Measurements from ENCODE around the gene TRPM3. TPM values are rescaled to one million over a fixed set of nuclear protein-coding genes. Genes with fewer than 3 reads are reported as not detected.

Gene TRPM3
- total RNA-seq, 2 donors from 2014 or later, result not detected

GRCh38 chr9:70616228-70616990 is 505.0 kb downstream of the TRPM3 start:
- no peaks in the 10 kb centered on the region for H3K9me3 ChIP-seq (ENCODE audit: control insufficient read depth, low read length, poor library complexity, severe bottlenecking)
- Mint-ChIP-seq H3K27ac (no peak overlapping the region), H3K4me3 (no peak overlapping the region), H3K27me3 (peaks cover 23% of the 10 kb centered on the region), H3K4me1 (no peaks in the 10 kb centered on the region), H3K36me3 (ENCODE audit: low read depth) (no peaks in the 10 kb centered on the region)
- ATAC-seq, result no peak
- DNase-seq, result no peak

- DNase-seq (no peak), ATAC-seq (no peak)
- no peaks in the 10 kb centered on the region for H3K9me3 ChIP-seq (ENCODE audit: control insufficient read depth, low read length, poor library complexity, severe bottlenecking)
- Mint-ChIP-seq H3K27me3 (peaks cover 24% of the 10 kb centered on the region), H3K4me3 (no peak overlapping the region), H3K4me1 (no peaks in the 10 kb centered on the region), H3K36me3 (ENCODE audit: low read depth) (no peaks in the 10 kb centered on the region), H3K27ac (no peak overlapping the region)
These were observed 505.8 kb downstream of the TRPM3 start for GRCh38 chr9:70615464-70616138.

- no peaks in the 10 kb centered on the region for H3K9me3 ChIP-seq (ENCODE audit: control insufficient read depth, low read length, poor library complexity, severe bottlenecking)
- Mint-ChIP-seq H3K27ac (no peak overlapping the region), H3K4me3 (no peak overlapping the region), H3K27me3 (peaks cover 24% of the 10 kb centered on the region), H3K4me1 (no peaks in the 10 kb centered on the region), H3K36me3 (ENCODE audit: low read depth) (no peaks in the 10 kb centered on the region)
- ATAC-seq (no peak), DNase-seq (no peak)
These were observed 506.5 kb downstream of the TRPM3 start for GRCh38 chr9:70614786-70615463.

- no peak overlapping the region for H3K4me3 Mint-ChIP-seq
- no peaks in the 10 kb centered on the region for H3K9me3 ChIP-seq (ENCODE audit: control insufficient read depth, low read length, poor library complexity, severe bottlenecking)
- no peak overlapping the region for H3K27ac Mint-ChIP-seq
- peaks cover 24% of the 10 kb centered on the region for H3K27me3 Mint-ChIP-seq
- no peaks in the 10 kb centered on the region for H3K4me1 Mint-ChIP-seq
- ATAC-seq (no peak), DNase-seq (no peak)
- H3K36me3 Mint-ChIP-seq (ENCODE audit: low read depth), result no peaks in the 10 kb centered on the region
These were observed 508.2 kb downstream of the TRPM3 start for GRCh38 chr9:70613024-70613768.

- H3K27ac Mint-ChIP-seq, result no peak overlapping the region
- no peak for DNase-seq
- no peak overlapping the region for H3K4me3 Mint-ChIP-seq
- H3K36me3 Mint-ChIP-seq (ENCODE audit: low read depth), result no peaks in the 10 kb centered on the region
- no peak for ATAC-seq
- H3K27me3 Mint-ChIP-seq, result peaks cover 13% of the 10 kb centered on the region
- H3K4me1 Mint-ChIP-seq, result no peaks in the 10 kb centered on the region
- H3K9me3 ChIP-seq (ENCODE audit: control insufficient read depth, low read length, poor library complexity, severe bottlenecking), result no peaks in the 10 kb centered on the region
These were observed 511.2 kb downstream of the TRPM3 start for GRCh38 chr9:70610287-70610644.

- ATAC-seq, result no peak
- Mint-ChIP-seq H3K27me3 (peaks cover 12% of the 10 kb centered on the region), H3K27ac (no peak overlapping the region), H3K4me1 (no peaks in the 10 kb centered on the region), H3K4me3 (no peak overlapping the region), H3K36me3 (ENCODE audit: low read depth) (no peaks in the 10 kb centered on the region)
- H3K9me3 ChIP-seq (ENCODE audit: control insufficient read depth, low read length, poor library complexity, severe bottlenecking), result no peaks in the 10 kb centered on the region
- no peak for DNase-seq
These were observed 511.7 kb downstream of the TRPM3 start for GRCh38 chr9:70609542-70610286.

- no peaks in the 10 kb centered on the region for H3K9me3 ChIP-seq (ENCODE audit: control insufficient read depth, low read length, poor library complexity, severe bottlenecking)
- Mint-ChIP-seq H3K27ac (no peak overlapping the region), H3K27me3 (peaks cover 12% of the 10 kb centered on the region), H3K4me1 (no peaks in the 10 kb centered on the region), H3K4me3 (no peak overlapping the region), H3K36me3 (ENCODE audit: low read depth) (no peaks in the 10 kb centered on the region)
- no peak for ATAC-seq
- no peak for DNase-seq
These were observed 512.4 kb downstream of the TRPM3 start for GRCh38 chr9:70609011-70609410.

- Mint-ChIP-seq H3K27ac (no peak overlapping the region), H3K4me1 (no peaks in the 10 kb centered on the region), H3K27me3 (peaks cover 8% of the 10 kb centered on the region), H3K4me3 (no peak overlapping the region), H3K36me3 (ENCODE audit: low read depth) (no peaks in the 10 kb centered on the region)
- no peak for ATAC-seq
- no peaks in the 10 kb centered on the region for H3K9me3 ChIP-seq (ENCODE audit: control insufficient read depth, low read length, poor library complexity, severe bottlenecking)
- DNase-seq, result no peak
These were observed 513.5 kb downstream of the TRPM3 start for GRCh38 chr9:70607926-70608325.

GRCh38 chr9:70607329-70607728 is 514.1 kb downstream of the TRPM3 start:
- DNase-seq, result no peak
- Mint-ChIP-seq H3K36me3 (ENCODE audit: low read depth) (no peaks in the 10 kb centered on the region), H3K27ac (no peak overlapping the region), H3K4me1 (peaks cover 3% of the 10 kb centered on the region), H3K4me3 (no peak overlapping the region), H3K27me3 (peaks cover 6% of the 10 kb centered on the region)
- ATAC-seq, result no peak
- no peaks in the 10 kb centered on the region for H3K9me3 ChIP-seq (ENCODE audit: control insufficient read depth, low read length, poor library complexity, severe bottlenecking)

- Mint-ChIP-seq H3K4me1 (peaks cover 6% of the 10 kb centered on the region), H3K27me3 (no peaks in the 10 kb centered on the region), H3K36me3 (ENCODE audit: low read depth) (no peaks in the 10 kb centered on the region), H3K27ac (no peak overlapping the region), H3K4me3 (no peak overlapping the region)
- no peaks in the 10 kb centered on the region for H3K9me3 ChIP-seq (ENCODE audit: control insufficient read depth, low read length, poor library complexity, severe bottlenecking)
- DNase-seq (no peak), ATAC-seq (no peak)
These were observed 518.4 kb downstream of the TRPM3 start for GRCh38 chr9:70603020-70603411.

GRCh38 chr9:70602321-70603019 is 519.0 kb downstream of the TRPM3 start:
- peak; percentile 60 for ATAC-seq
- H3K9me3 ChIP-seq (ENCODE audit: control insufficient read depth, low read length, poor library complexity, severe bottlenecking), result no peaks in the 10 kb centered on the region
- Mint-ChIP-seq H3K4me1 (peaks cover 6% of the 10 kb centered on the region), H3K27me3 (no peaks in the 10 kb centered on the region), H3K36me3 (ENCODE audit: low read depth) (no peaks in the 10 kb centered on the region), H3K27ac (no peak overlapping the region), H3K4me3 (no peak overlapping the region)
- DNase-seq, result peak in 1 of 3 donors; percentile 8

Data from T-helper 17 cell (primary cell).